GM12892 (cell line): ENCODE results near the gene KDM6B.
"Not testable (repeated sequence)": the region's sequence is repeated elsewhere in the genome, so short reads cannot be mapped to it uniquely, and the experiment has no call there.

Experiments used
- POLR2A ChIP-seq: IDR thresholded peaks from 2 replicates; pipeline ENCODE4 v1.6.1; 2011; ENCODE audit warnings: low read depth, low read length, control low read depth
- POLR2AphosphoS5 ChIP-seq: IDR thresholded peaks from 2 replicates; pipeline ENCODE4 v1.6.1; 2011; ENCODE audit warnings: low read depth, low read length, control low read depth
- TAF1 ChIP-seq: IDR thresholded peaks from 2 replicates; pipeline ENCODE4 v1.6.1; 2011; ENCODE audit warnings: low read depth, mild to moderate bottlenecking, control low read depth, low read length, borderline replicate concordance

GRCh38 chr17:7864384-7864783 lies 30.4 kb downstream of the KDM6B start:
- not testable (repeated sequence) for TF ChIP-seq POLR2AphosphoS5, POLR2A, TAF1
